Measurements from ENCODE around the gene LGALS9.
"Not testable (repeated sequence)": the region's sequence is repeated elsewhere in the genome, so short reads cannot be mapped to it uniquely, and the experiment has no call there.

The LGALS9 gene

GRCh38 chr17:27651411-27652345 is 20.7 kb downstream of the LGALS9 start:
- DNase-seq: peak; percentile 41
- H2BK12ac ChIP-seq (ENCODE audit: low read length in 2 of 2): no peak overlapping the region
- H2BK120ac ChIP-seq (ENCODE audit: low read depth, low read length): no peak overlapping the region
- H2BK5ac ChIP-seq (ENCODE audit: low read depth, low read length, poor library complexity, severe bottlenecking): no peak overlapping the region
- H3K14ac ChIP-seq (ENCODE audit: low read length in 2 of 2): no peak overlapping the region
- no peak overlapping the region for H2BK15ac ChIP-seq (ENCODE audit: low read depth, poor library complexity, severe bottlenecking)
- peaks cover 4% of the 10 kb centered on the region for H3K4me1 ChIP-seq (ENCODE audit: control insufficient read depth, insufficient read depth, low read depth, low read length)
- H3K4ac ChIP-seq (ENCODE audit: low read depth in 1 of 2, low read length in 2 of 2): no peak overlapping the region
- peaks cover 9 to 12% of the 10 kb centered on the region in 2 experiments for H3K27me3 ChIP-seq (ENCODE audit: control insufficient read depth in 1 of 2, insufficient read depth in 1 of 2, low read length in 2 of 2)
- H3K18ac ChIP-seq (ENCODE audit: low read depth in 1 of 2, low read length in 2 of 2): no peak overlapping the region
- no peak overlapping the region for H3K4me3 ChIP-seq (ENCODE audit: insufficient read depth in 1 of 2, low read depth in 1 of 2, low read length in 2 of 2)
- H4K91ac ChIP-seq (ENCODE audit: low read length): no peak overlapping the region
- H3K9ac ChIP-seq (ENCODE audit: low read length): no peak overlapping the region
- H3K23ac ChIP-seq (ENCODE audit: low read length in 2 of 2): no peak overlapping the region
- no peak overlapping the region for H2AFZ ChIP-seq (ENCODE audit: low read depth, low read length)
- H3K36me3 ChIP-seq (ENCODE audit: control insufficient read depth in 1 of 2, insufficient read depth in 2 of 2, low read depth in 1 of 2, low read length in 2 of 2): no peaks in the 10 kb centered on the region
- no peak overlapping the region for H4K8ac ChIP-seq (ENCODE audit: low read length)
- H3K9me3 ChIP-seq (ENCODE audit: control insufficient read depth, low read length): no peaks in the 10 kb centered on the region
- no peaks in the 10 kb centered on the region for H3K79me1 ChIP-seq (replicated peaks; ENCODE audit: low read length, poor library complexity, severe bottlenecking)
- H3K4me2 ChIP-seq (ENCODE audit: low read length, poor library complexity, severe bottlenecking): no peak overlapping the region
- no peak overlapping the region for H3K27ac ChIP-seq (ENCODE audit: low read length, poor library complexity, severe bottlenecking)
- no peak overlapping the region for H2AK5ac ChIP-seq (ENCODE audit: low read length, severe bottlenecking)
- WGBS: 58% methylated on average over 14 of the region's 16 CpGs

DNA sequence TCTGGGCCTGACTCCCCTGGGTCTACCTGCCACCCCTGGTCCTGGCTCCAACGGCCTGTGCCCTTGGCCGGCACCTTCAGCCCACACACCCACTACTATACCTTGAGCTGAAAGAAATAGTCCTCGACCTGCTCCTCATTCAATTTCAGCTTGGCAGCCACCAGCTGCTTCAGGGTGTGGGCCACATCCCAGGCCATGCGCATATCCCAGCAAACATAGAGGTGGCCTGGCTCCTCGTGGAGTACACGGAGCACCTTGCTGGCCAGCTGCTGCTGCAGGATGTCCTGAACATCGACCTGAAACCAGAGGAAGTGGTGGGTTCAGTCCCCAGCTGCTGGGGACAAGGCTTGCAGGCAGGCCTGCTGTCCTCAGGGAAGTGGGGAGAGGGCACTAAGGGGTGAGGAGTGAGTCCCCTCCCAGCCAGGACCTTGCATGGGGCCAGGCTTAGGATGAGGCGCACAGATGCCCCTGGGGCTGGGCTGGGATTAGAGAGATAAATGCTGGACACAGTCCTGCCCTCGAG is 22.5 kb downstream of the LGALS9 start:
- H2AFZ ChIP-seq (ENCODE audit: low read depth, low read length); H3K9me3 ChIP-seq (ENCODE audit: control insufficient read depth, low read length); H2BK5ac ChIP-seq (ENCODE audit: low read depth, low read length, poor library complexity, severe bottlenecking); H2BK12ac ChIP-seq (ENCODE audit: low read length in 2 of 2); H3K4me3 ChIP-seq (ENCODE audit: insufficient read depth in 1 of 2, low read depth in 1 of 2, low read length in 2 of 2); H3K4ac ChIP-seq (ENCODE audit: low read depth in 1 of 2, low read length in 2 of 2); H3K4me1 ChIP-seq (ENCODE audit: control insufficient read depth, insufficient read depth, low read depth, low read length); H3K27ac ChIP-seq (ENCODE audit: low read length, poor library complexity, severe bottlenecking); H3K14ac ChIP-seq (ENCODE audit: low read length in 2 of 2); H3K18ac ChIP-seq (ENCODE audit: low read depth in 1 of 2, low read length in 2 of 2); H2AK5ac ChIP-seq (ENCODE audit: low read length, severe bottlenecking); H2BK120ac ChIP-seq (ENCODE audit: low read depth, low read length); H3K79me1 ChIP-seq (replicated peaks; ENCODE audit: low read length, poor library complexity, severe bottlenecking); H2BK15ac ChIP-seq (ENCODE audit: low read depth, poor library complexity, severe bottlenecking); H3K4me2 ChIP-seq (ENCODE audit: low read length, poor library complexity, severe bottlenecking); H3K9ac ChIP-seq (ENCODE audit: low read length); H4K91ac ChIP-seq (ENCODE audit: low read length); H3K36me3 ChIP-seq (ENCODE audit: control insufficient read depth in 1 of 2, insufficient read depth in 2 of 2, low read depth in 1 of 2, low read length in 2 of 2); DNase-seq: not testable (repeated sequence)
- Histone ChIP-seq H3K27me3 (ENCODE audit: control insufficient read depth in 1 of 2, insufficient read depth in 1 of 2, low read length in 2 of 2) (peaks cover 10 to 12% of the 10 kb centered on the region in 2 experiments), H3K23ac (ENCODE audit: low read length in 2 of 2) (peak overlapping the region in 1 of 2 experiments; percentile 66), H4K8ac (ENCODE audit: low read length) (peak overlapping the region; percentile 25)
- 86% methylated on average over 9 of the region's 9 CpGs for WGBS

- Histone ChIP-seq H3K27me3 (ENCODE audit: control insufficient read depth in 1 of 2, insufficient read depth in 1 of 2, low read length in 2 of 2) (peaks cover 10 to 12% of the 10 kb centered on the region in 2 experiments), H3K4me2 (ENCODE audit: low read length, poor library complexity, severe bottlenecking) (no peak overlapping the region), H2BK5ac (ENCODE audit: low read depth, low read length, poor library complexity, severe bottlenecking) (no peak overlapping the region), H3K36me3 (ENCODE audit: control insufficient read depth in 1 of 2, insufficient read depth in 2 of 2, low read depth in 1 of 2, low read length in 2 of 2) (no peaks in the 10 kb centered on the region), H2BK15ac (ENCODE audit: low read depth, poor library complexity, severe bottlenecking) (no peak overlapping the region), H3K79me1 (replicated peaks; ENCODE audit: low read length, poor library complexity, severe bottlenecking) (no peaks in the 10 kb centered on the region), H4K91ac (ENCODE audit: low read length) (no peak overlapping the region), H2BK120ac (ENCODE audit: low read depth, low read length) (no peak overlapping the region), H3K4ac (ENCODE audit: low read depth in 1 of 2, low read length in 2 of 2) (no peak overlapping the region), H3K14ac (ENCODE audit: low read length in 2 of 2) (no peak overlapping the region), H3K9ac (ENCODE audit: low read length) (no peak overlapping the region), H2AFZ (ENCODE audit: low read depth, low read length) (no peak overlapping the region), H3K9me3 (ENCODE audit: control insufficient read depth, low read length) (no peaks in the 10 kb centered on the region), H2BK12ac (ENCODE audit: low read length in 2 of 2) (no peak overlapping the region), H3K18ac (ENCODE audit: low read depth in 1 of 2, low read length in 2 of 2) (no peak overlapping the region), H3K27ac (ENCODE audit: low read length, poor library complexity, severe bottlenecking) (no peak overlapping the region), H3K4me1 (ENCODE audit: control insufficient read depth, insufficient read depth, low read depth, low read length) (peaks cover 3% of the 10 kb centered on the region), H3K23ac (ENCODE audit: low read length in 2 of 2) (no peak overlapping the region), H3K4me3 (ENCODE audit: insufficient read depth in 1 of 2, low read depth in 1 of 2, low read length in 2 of 2) (no peak overlapping the region), H4K8ac (ENCODE audit: low read length) (no peak overlapping the region), H2AK5ac (ENCODE audit: low read length, severe bottlenecking) (no peak overlapping the region)
- DNase-seq: no peak
- 97% methylated on average over 15 of the region's 15 CpGs for WGBS
Observed at GRCh38 chr17:27654136-27654535, 23.1 kb downstream of the LGALS9 start.

DNA sequence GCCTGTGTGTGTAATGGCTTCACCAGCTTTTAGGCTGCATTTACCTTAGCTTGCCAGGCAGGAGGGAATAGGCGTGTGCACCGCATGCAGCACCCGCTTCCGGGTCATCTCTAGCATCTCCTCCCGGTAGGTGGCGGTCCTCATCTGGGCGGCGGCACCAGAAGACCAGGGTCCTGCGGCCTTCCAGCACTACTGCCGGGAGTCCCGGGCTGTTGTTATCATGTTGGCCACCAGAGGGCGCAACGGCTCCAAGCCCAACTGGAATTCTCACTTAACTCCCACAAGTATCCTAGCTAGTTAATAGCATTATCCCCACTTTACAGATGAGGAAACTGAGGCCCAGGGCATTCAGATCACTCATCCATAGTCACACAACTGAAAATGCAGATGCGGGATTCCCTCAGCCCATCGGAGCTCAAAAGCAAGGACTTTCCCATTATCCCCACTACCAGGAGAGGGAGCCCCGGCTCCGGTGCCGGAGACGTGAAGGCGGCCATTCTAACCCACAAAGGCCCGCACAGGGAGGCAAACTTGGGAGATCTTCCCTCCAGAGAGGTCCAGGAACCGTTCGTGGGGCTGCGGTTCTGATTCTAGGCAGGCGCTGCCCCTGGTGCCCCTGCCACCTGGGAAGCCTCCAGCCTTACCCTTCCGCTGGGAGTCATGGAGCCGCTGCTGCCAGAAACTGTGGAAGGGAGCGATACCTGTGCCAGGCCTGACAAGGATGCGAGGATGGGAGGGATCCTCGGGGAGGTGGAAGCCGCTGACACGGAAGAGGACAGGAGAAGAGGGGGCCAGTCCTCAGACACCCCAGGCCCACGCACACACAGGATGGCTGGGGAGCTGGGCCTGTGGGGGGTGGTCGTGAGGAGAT is 23.9 kb downstream of the LGALS9 start:
- no peak overlapping the region for H3K27ac ChIP-seq (ENCODE audit: low read length, poor library complexity, severe bottlenecking)
- peaks cover 2% of the 10 kb centered on the region for H3K4me1 ChIP-seq (ENCODE audit: control insufficient read depth, insufficient read depth, low read depth, low read length)
- H3K4me2 ChIP-seq (ENCODE audit: low read length, poor library complexity, severe bottlenecking): no peak overlapping the region
- no peak overlapping the region for H3K14ac ChIP-seq (ENCODE audit: low read length in 2 of 2)
- H2AFZ ChIP-seq (ENCODE audit: low read depth, low read length): no peak overlapping the region
- H4K91ac ChIP-seq (ENCODE audit: low read length): no peak overlapping the region
- H3K23ac ChIP-seq (ENCODE audit: low read length in 2 of 2): no peak overlapping the region
- H3K36me3 ChIP-seq (ENCODE audit: control insufficient read depth in 1 of 2, insufficient read depth in 2 of 2, low read depth in 1 of 2, low read length in 2 of 2): no peaks in the 10 kb centered on the region
- H4K8ac ChIP-seq (ENCODE audit: low read length): no peak overlapping the region
- peak; percentile 66 for DNase-seq
- no peak overlapping the region for H2BK12ac ChIP-seq (ENCODE audit: low read length in 2 of 2)
- H3K9me3 ChIP-seq (ENCODE audit: control insufficient read depth, low read length): no peaks in the 10 kb centered on the region
- H3K4ac ChIP-seq (ENCODE audit: low read depth in 1 of 2, low read length in 2 of 2): no peak overlapping the region
- no peak overlapping the region for H3K18ac ChIP-seq (ENCODE audit: low read depth in 1 of 2, low read length in 2 of 2)
- H3K4me3 ChIP-seq (ENCODE audit: insufficient read depth in 1 of 2, low read depth in 1 of 2, low read length in 2 of 2): no peak overlapping the region
- no peak overlapping the region for H2BK5ac ChIP-seq (ENCODE audit: low read depth, low read length, poor library complexity, severe bottlenecking)
- WGBS: 43% methylated on average over 33 of the region's 34 CpGs
- peaks cover 10 to 12% of the 10 kb centered on the region in 2 experiments for H3K27me3 ChIP-seq (ENCODE audit: control insufficient read depth in 1 of 2, insufficient read depth in 1 of 2, low read length in 2 of 2)
- no peak overlapping the region for H2BK15ac ChIP-seq (ENCODE audit: low read depth, poor library complexity, severe bottlenecking)
- H3K79me1 ChIP-seq (replicated peaks; ENCODE audit: low read length, poor library complexity, severe bottlenecking): no peaks in the 10 kb centered on the region
- no peak overlapping the region for H2BK120ac ChIP-seq (ENCODE audit: low read depth, low read length)
- H3K9ac ChIP-seq (ENCODE audit: low read length): no peak overlapping the region
- no peak overlapping the region for H2AK5ac ChIP-seq (ENCODE audit: low read length, severe bottlenecking)

All from mesenchymal stem cell (in vitro differentiated cells and primary cell).